ENCODE measurements around the gene SHISA7. TPM values are rescaled to one million over a fixed set of nuclear protein-coding genes. Genes with fewer than 3 reads are reported as not detected.

The SHISA7 gene
- polyA plus RNA-seq, 4 donors = 0.12 to 0.21 TPM; not detected in 2

DNA sequence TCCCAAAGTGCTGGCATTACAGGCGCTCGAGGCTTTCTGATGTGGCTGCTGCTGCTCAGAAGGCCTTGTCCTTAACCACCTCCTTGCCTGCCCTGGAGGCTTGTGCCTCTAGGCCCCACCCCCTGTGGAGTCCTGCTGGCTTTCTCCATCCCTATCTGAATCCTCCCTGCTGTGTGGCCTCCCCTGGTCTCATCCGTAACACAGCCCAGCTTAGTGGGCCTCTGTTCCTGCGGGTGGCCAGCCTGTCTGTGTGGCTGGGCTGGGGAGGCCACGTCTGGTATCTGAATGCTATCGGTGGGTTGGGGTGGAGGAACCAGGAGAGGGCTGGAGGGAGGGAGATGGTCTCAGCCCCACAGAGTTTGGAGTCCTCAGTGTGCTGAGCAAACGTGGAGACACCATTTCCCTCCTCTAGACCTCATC is 52.6 kb downstream of the SHISA7 start:
- no peak for DNase-seq
- Histone ChIP-seq H3K4me3 (ENCODE audit: low read depth in 1 of 3, low read length in 3 of 3) (no peak overlapping the region), H3K4me1 (ENCODE audit: control insufficient read depth in 3 of 3, insufficient read depth in 2 of 3, low read depth in 1 of 3, low read length in 2 of 3) (peaks cover 6 to 22% (median 13%) of the 10 kb centered on the region in 3 donors), H3K9me3 (ENCODE audit: control insufficient read depth in 2 of 2, insufficient read depth in 1 of 2, low read depth in 1 of 2, low read length in 1 of 2) (no peaks in the 10 kb centered on the region), H3K27ac (ENCODE audit: low read depth in 1 of 3, low read length in 2 of 3) (no peak overlapping the region), H3K36me3 (ENCODE audit: control insufficient read depth in 3 of 3, insufficient read depth in 2 of 3, low read depth in 1 of 3, low read length in 3 of 3) (peaks cover 4 to 67% (median 20%) of the 10 kb centered on the region in 3 donors), H3K27me3 (ENCODE audit: control insufficient read depth in 3 of 3, insufficient read depth in 3 of 3, low read length in 3 of 3) (no peaks in the 10 kb centered on the region)
- FAIRE-seq = no peak
- WGBS, 3 donors = 76 to 84% (median 80%) methylated on average over 7 of the region's 7 CpGs

- DNase-seq = no peak
- H3K4me3 ChIP-seq (ENCODE audit: low read depth in 1 of 3, low read length in 3 of 3) = no peak overlapping the region
- H3K36me3 ChIP-seq (ENCODE audit: control insufficient read depth in 3 of 3, insufficient read depth in 2 of 3, low read depth in 1 of 3, low read length in 3 of 3) = peaks cover 4 to 67% (median 20%) of the 10 kb centered on the region in 3 donors
- H3K4me1 ChIP-seq (ENCODE audit: control insufficient read depth in 3 of 3, insufficient read depth in 2 of 3, low read depth in 1 of 3, low read length in 2 of 3) = peaks cover 6 to 27% (median 13%) of the 10 kb centered on the region in 3 donors
- H3K9me3 ChIP-seq (ENCODE audit: control insufficient read depth in 2 of 2, insufficient read depth in 1 of 2, low read depth in 1 of 2, low read length in 1 of 2) = no peaks in the 10 kb centered on the region
- no peak for FAIRE-seq
- no peak overlapping the region for H3K27ac ChIP-seq (ENCODE audit: low read depth in 1 of 3, low read length in 2 of 3)
- no peaks in the 10 kb centered on the region for H3K27me3 ChIP-seq (ENCODE audit: control insufficient read depth in 3 of 3, insufficient read depth in 3 of 3, low read length in 3 of 3)
- WGBS, 3 donors = 81 to 83% (median 83%) methylated on average over 21 of the region's 21 CpGs
These were observed 53.4 kb downstream of the SHISA7 start for GRCh38 chr19:55389386-55390317.

GRCh38 chr19:55387736-55388497 is 55.2 kb downstream of the SHISA7 start:
- peak overlapping the region in 2 of 3 donors; percentile 63 to 97 for H3K4me3 ChIP-seq (ENCODE audit: low read depth in 1 of 3, low read length in 3 of 3)
- WGBS, 3 donors = 78 to 82% (median 79%) methylated on average over 24 of the region's 24 CpGs

GRCh38 chr19:55386493-55386971 is 56.6 kb downstream of the SHISA7 start:
- no peak for FAIRE-seq
- H3K27ac ChIP-seq (ENCODE audit: low read depth in 1 of 3, low read length in 2 of 3) = peak overlapping the region in 2 of 3 donors; percentile 66 to 97
- WGBS, 3 donors = 1% methylated on average over 33 of the region's 33 CpGs

More at GRCh38 chr19:55387736-55388497, 55.2 kb downstream of the SHISA7 start:
- Histone ChIP-seq H3K4me1 (ENCODE audit: control insufficient read depth in 3 of 3, insufficient read depth in 2 of 3, low read depth in 1 of 3, low read length in 2 of 3) (peaks cover 7 to 37% (median 13%) of the 10 kb centered on the region in 3 donors), H3K27ac (ENCODE audit: low read depth in 1 of 3, low read length in 2 of 3) (no peak overlapping the region), H3K27me3 (ENCODE audit: control insufficient read depth in 3 of 3, insufficient read depth in 3 of 3, low read length in 3 of 3) (no peaks in the 10 kb centered on the region), H3K36me3 (ENCODE audit: control insufficient read depth in 3 of 3, insufficient read depth in 2 of 3, low read depth in 1 of 3, low read length in 3 of 3) (peaks cover 4 to 65% (median 20%) of the 10 kb centered on the region in 3 donors), H3K9me3 (ENCODE audit: control insufficient read depth in 2 of 2, insufficient read depth in 1 of 2, low read depth in 1 of 2, low read length in 1 of 2) (peaks cover 0 to under 1% of the 10 kb centered on the region in 2 donors)
- FAIRE-seq (no peak), DNase-seq (no peak)

GRCh38 chr19:55385724-55386492 is 57.2 kb downstream of the SHISA7 start, which contains the start of gene RPL28:
RPL28 (plus strand) TSS chr19:55385932; CDS start chr19:55386358, 426 bp downstream.
- Histone ChIP-seq H3K27ac (ENCODE audit: low read depth in 1 of 3, low read length in 2 of 3) (peak within 1 kb of the TSS; percentile 86 to 99 (median 97)), H3K9me3 (ENCODE audit: control insufficient read depth in 2 of 2, insufficient read depth in 1 of 2, low read depth in 1 of 2, low read length in 1 of 2) (peaks cover 0 to 7% of the 10 kb centered on the region in 2 donors), H3K4me1 (ENCODE audit: control insufficient read depth in 3 of 3, insufficient read depth in 2 of 3, low read depth in 1 of 3, low read length in 2 of 3) (peaks cover 8 to 37% (median 12%) of the 10 kb centered on the region in 3 donors), H3K4me3 (ENCODE audit: low read depth in 1 of 3, low read length in 3 of 3) (peak within 1 kb of the TSS; percentile 75 to 97 (median 95)), H3K27me3 (ENCODE audit: control insufficient read depth in 3 of 3, insufficient read depth in 3 of 3, low read length in 3 of 3) (no peaks in the 10 kb centered on the region), H3K36me3 (ENCODE audit: control insufficient read depth in 3 of 3, insufficient read depth in 2 of 3, low read depth in 1 of 3, low read length in 3 of 3) (peaks cover 4 to 53% (median 17%) of the 10 kb centered on the region in 3 donors)
- DNase-seq (peak; percentile 99), FAIRE-seq (no peak)
- WGBS, 3 donors = 0% methylated on average over 68 of the region's 68 CpGs

More at GRCh38 chr19:55386493-55386971, 56.6 kb downstream of the SHISA7 start:
- peaks cover 4 to 59% (median 20%) of the 10 kb centered on the region in 3 donors for H3K36me3 ChIP-seq (ENCODE audit: control insufficient read depth in 3 of 3, insufficient read depth in 2 of 3, low read depth in 1 of 3, low read length in 3 of 3)
- H3K4me1 ChIP-seq (ENCODE audit: control insufficient read depth in 3 of 3, insufficient read depth in 2 of 3, low read depth in 1 of 3, low read length in 2 of 3) = peaks cover 8 to 37% (median 13%) of the 10 kb centered on the region in 3 donors
- no peaks in the 10 kb centered on the region for H3K27me3 ChIP-seq (ENCODE audit: control insufficient read depth in 3 of 3, insufficient read depth in 3 of 3, low read length in 3 of 3)
- peak overlapping the region; percentile 63 to 97 (median 95) for H3K4me3 ChIP-seq (ENCODE audit: low read depth in 1 of 3, low read length in 3 of 3)
- DNase-seq = peak in 1 of 2 donors; percentile 16
- H3K9me3 ChIP-seq (ENCODE audit: control insufficient read depth in 2 of 2, insufficient read depth in 1 of 2, low read depth in 1 of 2, low read length in 1 of 2) = peaks cover 0 to 7% of the 10 kb centered on the region in 2 donors

DNA sequence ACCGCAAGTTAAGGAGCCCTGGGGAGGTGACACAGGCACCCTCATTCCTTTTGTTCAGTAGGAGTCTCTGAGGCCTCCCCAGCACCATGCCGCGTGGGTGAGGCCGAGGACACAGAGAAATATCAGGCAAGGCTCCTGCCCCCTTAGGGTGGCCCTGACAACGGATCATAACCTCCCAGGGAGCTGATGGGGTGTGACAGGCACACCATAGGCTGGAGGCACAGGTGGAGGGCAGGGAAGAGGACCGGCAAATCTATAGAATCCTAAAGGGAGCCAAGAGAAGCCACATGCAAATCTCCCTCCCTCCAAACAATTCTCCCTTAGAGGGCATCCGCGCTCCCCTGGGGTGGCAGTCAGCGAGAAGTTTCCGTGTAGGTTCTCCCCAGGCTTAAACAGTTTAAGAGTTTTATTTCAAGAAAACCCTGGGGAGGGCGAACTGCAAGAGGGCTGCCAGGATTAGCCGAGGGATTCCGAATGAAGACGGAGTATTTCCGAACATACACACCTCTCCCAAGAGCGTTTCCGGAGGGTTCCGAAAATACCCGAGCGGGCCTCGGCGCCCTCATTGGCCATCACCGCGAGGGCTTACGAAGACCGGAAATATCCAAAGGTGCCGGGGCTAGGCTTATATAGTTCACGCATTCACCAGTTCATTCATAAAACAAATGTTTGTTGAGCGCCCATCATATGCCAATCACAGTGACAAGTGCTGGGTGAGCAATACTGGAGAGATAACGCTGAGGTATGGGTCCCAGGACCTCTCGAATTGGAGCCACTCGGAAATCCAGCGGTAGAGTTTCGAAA is 58.0 kb downstream of the SHISA7 start:
- Histone ChIP-seq H3K36me3 (ENCODE audit: control insufficient read depth in 3 of 3, insufficient read depth in 2 of 3, low read depth in 1 of 3, low read length in 3 of 3) (peaks cover 4 to 49% (median 17%) of the 10 kb centered on the region in 3 donors), H3K4me1 (ENCODE audit: control insufficient read depth in 3 of 3, insufficient read depth in 2 of 3, low read depth in 1 of 3, low read length in 2 of 3) (peaks cover 8 to 37% (median 12%) of the 10 kb centered on the region in 3 donors), H3K9me3 (ENCODE audit: control insufficient read depth in 2 of 2, insufficient read depth in 1 of 2, low read depth in 1 of 2, low read length in 1 of 2) (peaks cover 0 to 7% of the 10 kb centered on the region in 2 donors), H3K27ac (ENCODE audit: low read depth in 1 of 3, low read length in 2 of 3) (peak overlapping the region; percentile 86 to 99 (median 97)), H3K4me3 (ENCODE audit: low read depth in 1 of 3, low read length in 3 of 3) (peak overlapping the region; percentile 47 to 97 (median 75)), H3K27me3 (ENCODE audit: control insufficient read depth in 3 of 3, insufficient read depth in 3 of 3, low read length in 3 of 3) (no peaks in the 10 kb centered on the region)
- 3 to 4% (median 4%) methylated on average over 34 of the region's 34 CpGs for WGBS, 3 donors
- DNase-seq = peak; percentile 97 to 98
- FAIRE-seq = no peak
